GM12891 (cell line): ENCODE results near the gene KCNMA1.

Source experiments
- POLR2A ChIP-seq: IDR thresholded peaks from 2 replicates; pipeline ENCODE4 v1.6.1; 2011; ENCODE audit warnings: low read depth, low read length, control low read depth
- POLR2AphosphoS5 ChIP-seq: IDR thresholded peaks from 2 replicates; pipeline ENCODE4 v1.6.1; 2011; ENCODE audit warnings: low read depth, low read length, control low read depth
- TAF1 ChIP-seq: IDR thresholded peaks from 2 replicates; pipeline ENCODE4 v1.6.1; 2011; ENCODE audit warnings: low read depth, low read length, control low read depth

DNA sequence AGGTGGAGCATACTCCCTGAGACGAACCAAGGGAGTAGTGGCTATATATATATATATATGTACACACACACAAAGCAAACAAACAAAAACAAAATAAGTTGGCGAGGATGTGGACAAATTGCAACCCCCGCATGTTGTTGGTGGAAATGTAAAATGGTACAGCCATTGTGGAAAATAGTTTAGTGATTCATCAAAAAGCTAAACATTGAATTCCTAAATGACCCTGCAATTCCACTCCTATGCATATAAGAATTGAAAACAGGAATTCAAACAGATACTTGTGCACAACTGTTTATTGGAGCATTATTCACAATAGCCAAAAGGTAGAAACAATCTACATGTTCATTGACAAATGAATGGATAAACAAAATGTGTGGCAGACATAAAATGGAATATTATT is 407.9 kb downstream of the KCNMA1 start:
- TF ChIP-seq POLR2A, result no peak
- no peak for TF ChIP-seq TAF1
- TF ChIP-seq POLR2AphosphoS5, result no peak
